ENCODE results near the gene FIGNL2.

The FIGNL2 gene

GRCh38 chr12:51871918-51872688 lies 23.6 kb upstream of the FIGNL2 start:
- Histone ChIP-seq H3K4ac (ENCODE audit: low read length) (no peak overlapping the region), H2BK12ac (ENCODE audit: low read length) (no peak overlapping the region), H3K23ac (ENCODE audit: low read depth, low read length, poor library complexity) (peak overlapping the region; percentile 26), H3K27ac (replicated peaks; ENCODE audit: low read length) (no peak overlapping the region), H3K18ac (ENCODE audit: low read length) (no peak overlapping the region), H2AFZ (ENCODE audit: low read length) (no peak overlapping the region), H3K14ac (ENCODE audit: low read length) (no peak overlapping the region), H3K9ac (ENCODE audit: low read depth, low read length, poor library complexity) (no peak overlapping the region), H3K79me1 (ENCODE audit: low read depth, low read length) (no peaks in the 10 kb centered on the region), H3K4me1 (ENCODE audit: control insufficient read depth in 2 of 2, insufficient read depth in 1 of 2, low read depth in 1 of 2, low read length in 2 of 2) (peaks cover 22 to 52% of the 10 kb centered on the region in 2 donors), H3K4me3 (ENCODE audit: low read length in 2 of 2) (no peak overlapping the region), H4K91ac (ENCODE audit: low read depth, low read length, poor library complexity) (no peak overlapping the region), H3K4me2 (ENCODE audit: insufficient read depth, low read length, poor library complexity, severe bottlenecking) (no peak overlapping the region), H2AK5ac (ENCODE audit: low read depth, low read length) (peak overlapping the region; percentile 80), H2BK5ac (ENCODE audit: low read length) (no peak overlapping the region), H3K27me3 (ENCODE audit: control insufficient read depth in 3 of 3, insufficient read depth in 3 of 3, low read depth in 1 of 3, low read length in 3 of 3) (peaks cover 0 to 42% (median 0%) of the 10 kb centered on the region in 3 experiments), H4K8ac (ENCODE audit: low read depth, low read length) (no peak overlapping the region), H2BK15ac (ENCODE audit: low read length) (no peak overlapping the region), H3K36me3 (replicated peaks in 1 of 2; ENCODE audit: control insufficient read depth in 2 of 2, insufficient read depth in 2 of 2, low read length in 2 of 2) (no peaks in the 10 kb centered on the region), H3K9me3 (replicated peaks in 1 of 2; ENCODE audit: control insufficient read depth in 2 of 2, insufficient read depth in 1 of 2, low read depth in 1 of 2, low read length in 2 of 2) (peaks cover 0 to 2% of the 10 kb centered on the region in 2 donors), H2BK120ac (ENCODE audit: low read depth, low read length) (no peak overlapping the region)
- WGBS, 2 donors (ENCODE audit: extremely low coverage in 2 of 2, insufficient read length in 2 of 2, insufficient replicate concordance in 1 of 2): no CpG with 5 or more reads among the region's 17 CpGs
- no peak for DNase-seq (ENCODE audit: low spot score)

- no peak for DNase-seq (ENCODE audit: low spot score)
- no peaks in the 10 kb centered on the region for H3K36me3 ChIP-seq (replicated peaks in 1 of 2; ENCODE audit: control insufficient read depth in 2 of 2, insufficient read depth in 2 of 2, low read length in 2 of 2)
- H2AK5ac ChIP-seq (ENCODE audit: low read depth, low read length): peak overlapping the region; percentile 80
- no peak overlapping the region for H3K4me2 ChIP-seq (ENCODE audit: insufficient read depth, low read length, poor library complexity, severe bottlenecking)
- H3K27me3 ChIP-seq (ENCODE audit: control insufficient read depth in 3 of 3, insufficient read depth in 3 of 3, low read depth in 1 of 3, low read length in 3 of 3): peaks cover 0 to 42% (median 0%) of the 10 kb centered on the region in 3 experiments
- H2BK12ac ChIP-seq (ENCODE audit: low read length): no peak overlapping the region
- H3K27ac ChIP-seq (replicated peaks; ENCODE audit: low read length): no peak overlapping the region
- H3K79me1 ChIP-seq (ENCODE audit: low read depth, low read length): no peaks in the 10 kb centered on the region
- H3K14ac ChIP-seq (ENCODE audit: low read length): no peak overlapping the region
- H4K8ac ChIP-seq (ENCODE audit: low read depth, low read length): no peak overlapping the region
- H3K4me3 ChIP-seq (ENCODE audit: low read length in 2 of 2): no peak overlapping the region
- no peak overlapping the region for H2BK120ac ChIP-seq (ENCODE audit: low read depth, low read length)
- no peak overlapping the region for H3K23ac ChIP-seq (ENCODE audit: low read depth, low read length, poor library complexity)
- no peak overlapping the region for H3K18ac ChIP-seq (ENCODE audit: low read length)
- no peak overlapping the region for H3K4ac ChIP-seq (ENCODE audit: low read length)
- peaks cover 0 to 2% of the 10 kb centered on the region in 2 donors for H3K9me3 ChIP-seq (replicated peaks in 1 of 2; ENCODE audit: control insufficient read depth in 2 of 2, insufficient read depth in 1 of 2, low read depth in 1 of 2, low read length in 2 of 2)
- H3K4me1 ChIP-seq (ENCODE audit: control insufficient read depth in 2 of 2, insufficient read depth in 1 of 2, low read depth in 1 of 2, low read length in 2 of 2): peaks cover 24 to 59% of the 10 kb centered on the region in 2 donors
- no peak overlapping the region for H2BK15ac ChIP-seq (ENCODE audit: low read length)
- no peak overlapping the region for H2AFZ ChIP-seq (ENCODE audit: low read length)
- H3K9ac ChIP-seq (ENCODE audit: low read depth, low read length, poor library complexity): no peak overlapping the region
- H2BK5ac ChIP-seq (ENCODE audit: low read length): no peak overlapping the region
- H4K91ac ChIP-seq (ENCODE audit: low read depth, low read length, poor library complexity): no peak overlapping the region
- WGBS, 2 donors (ENCODE audit: extremely low coverage in 2 of 2, insufficient read length in 2 of 2, insufficient replicate concordance in 1 of 2): no CpG with 5 or more reads among the region's 6 CpGs
Measured at GRCh38 chr12:51871126-51871525, 22.6 kb upstream of the FIGNL2 start.

- no CpG with 5 or more reads among the region's 4 CpGs for WGBS, 2 donors (ENCODE audit: extremely low coverage in 2 of 2, insufficient read length in 2 of 2, insufficient replicate concordance in 1 of 2)
Measured at GRCh38 chr12:51870504-51870903, 22.0 kb upstream of the FIGNL2 start.

DNA sequence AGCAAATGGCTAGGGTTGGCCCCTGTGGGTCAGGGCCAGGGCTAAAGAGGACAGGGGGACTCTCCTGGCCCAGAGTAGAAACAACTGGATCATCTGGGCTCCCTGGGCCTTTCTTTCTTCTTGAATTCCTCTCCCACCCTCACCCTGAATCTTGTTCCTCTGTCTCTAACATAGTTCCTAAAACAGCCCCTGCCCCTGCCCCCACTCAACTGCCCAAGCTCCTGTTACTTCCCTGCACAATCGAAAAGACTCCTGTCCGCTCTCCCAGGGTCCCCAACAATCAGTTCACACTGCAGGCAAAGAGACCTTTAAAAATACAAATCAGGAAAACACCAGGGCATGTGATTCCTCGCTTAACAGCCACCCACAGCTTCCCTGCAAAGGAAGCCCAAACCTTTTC lies 21.4 kb upstream of the FIGNL2 start:
- DNase-seq (ENCODE audit: low spot score): no peak

More at GRCh38 chr12:51870504-51870903, 22.0 kb upstream of the FIGNL2 start:
- no peak overlapping the region for H3K9ac ChIP-seq (ENCODE audit: low read depth, low read length, poor library complexity)
- H4K91ac ChIP-seq (ENCODE audit: low read depth, low read length, poor library complexity): no peak overlapping the region
- H2BK15ac ChIP-seq (ENCODE audit: low read length): no peak overlapping the region
- H3K4me2 ChIP-seq (ENCODE audit: insufficient read depth, low read length, poor library complexity, severe bottlenecking): no peak overlapping the region
- H3K4ac ChIP-seq (ENCODE audit: low read length): no peak overlapping the region
- H3K36me3 ChIP-seq (replicated peaks in 1 of 2; ENCODE audit: control insufficient read depth in 2 of 2, insufficient read depth in 2 of 2, low read length in 2 of 2): no peaks in the 10 kb centered on the region
- H2BK5ac ChIP-seq (ENCODE audit: low read length): no peak overlapping the region
- peaks cover 30 to 65% of the 10 kb centered on the region in 2 donors for H3K4me1 ChIP-seq (ENCODE audit: control insufficient read depth in 2 of 2, insufficient read depth in 1 of 2, low read depth in 1 of 2, low read length in 2 of 2)
- no peak overlapping the region for H3K18ac ChIP-seq (ENCODE audit: low read length)
- no peak overlapping the region for H3K4me3 ChIP-seq (ENCODE audit: low read length in 2 of 2)
- H3K27me3 ChIP-seq (ENCODE audit: control insufficient read depth in 3 of 3, insufficient read depth in 3 of 3, low read depth in 1 of 3, low read length in 3 of 3): peaks cover 0 to 42% (median 0%) of the 10 kb centered on the region in 3 experiments
- H2BK120ac ChIP-seq (ENCODE audit: low read depth, low read length): no peak overlapping the region
- DNase-seq (ENCODE audit: low spot score): no peak
- no peaks in the 10 kb centered on the region for H3K79me1 ChIP-seq (ENCODE audit: low read depth, low read length)
- H2BK12ac ChIP-seq (ENCODE audit: low read length): no peak overlapping the region
- peaks cover 0 to 2% of the 10 kb centered on the region in 2 donors for H3K9me3 ChIP-seq (replicated peaks in 1 of 2; ENCODE audit: control insufficient read depth in 2 of 2, insufficient read depth in 1 of 2, low read depth in 1 of 2, low read length in 2 of 2)
- H3K27ac ChIP-seq (replicated peaks; ENCODE audit: low read length): no peak overlapping the region
- no peak overlapping the region for H3K23ac ChIP-seq (ENCODE audit: low read depth, low read length, poor library complexity)
- H2AK5ac ChIP-seq (ENCODE audit: low read depth, low read length): no peak overlapping the region
- H2AFZ ChIP-seq (ENCODE audit: low read length): peak overlapping the region; percentile 83
- H4K8ac ChIP-seq (ENCODE audit: low read depth, low read length): no peak overlapping the region
- no peak overlapping the region for H3K14ac ChIP-seq (ENCODE audit: low read length)

More for the DNA sequence above, 21.4 kb upstream of the FIGNL2 start:
- peaks cover 0 to 2% of the 10 kb centered on the region in 2 donors for H3K9me3 ChIP-seq (replicated peaks in 1 of 2; ENCODE audit: control insufficient read depth in 2 of 2, insufficient read depth in 1 of 2, low read depth in 1 of 2, low read length in 2 of 2)
- peak overlapping the region; percentile 15 for H2AK5ac ChIP-seq (ENCODE audit: low read depth, low read length)
- peak overlapping the region; percentile 71 for H2BK15ac ChIP-seq (ENCODE audit: low read length)
- no peak overlapping the region for H2BK120ac ChIP-seq (ENCODE audit: low read depth, low read length)
- no peak overlapping the region for H4K8ac ChIP-seq (ENCODE audit: low read depth, low read length)
- peaks cover 0 to 42% (median 0%) of the 10 kb centered on the region in 3 experiments for H3K27me3 ChIP-seq (ENCODE audit: control insufficient read depth in 3 of 3, insufficient read depth in 3 of 3, low read depth in 1 of 3, low read length in 3 of 3)
- H3K4me1 ChIP-seq (ENCODE audit: control insufficient read depth in 2 of 2, insufficient read depth in 1 of 2, low read depth in 1 of 2, low read length in 2 of 2): peaks cover 36 to 70% of the 10 kb centered on the region in 2 donors
- WGBS, 2 donors (ENCODE audit: extremely low coverage in 2 of 2, insufficient read length in 2 of 2, insufficient replicate concordance in 1 of 2): no CpG with 5 or more reads among the region's 3 CpGs
- H3K36me3 ChIP-seq (replicated peaks in 1 of 2; ENCODE audit: control insufficient read depth in 2 of 2, insufficient read depth in 2 of 2, low read length in 2 of 2): no peaks in the 10 kb centered on the region
- H3K14ac ChIP-seq (ENCODE audit: low read length): peak overlapping the region; percentile 43
- H3K4me3 ChIP-seq (ENCODE audit: low read length in 2 of 2): peak overlapping the region in 1 of 2 donors; percentile 25
- no peak overlapping the region for H3K18ac ChIP-seq (ENCODE audit: low read length)
- H3K79me1 ChIP-seq (ENCODE audit: low read depth, low read length): no peaks in the 10 kb centered on the region
- H4K91ac ChIP-seq (ENCODE audit: low read depth, low read length, poor library complexity): no peak overlapping the region
- H3K4me2 ChIP-seq (ENCODE audit: insufficient read depth, low read length, poor library complexity, severe bottlenecking): peak overlapping the region; percentile 84
- peak overlapping the region; percentile 83 for H2AFZ ChIP-seq (ENCODE audit: low read length)
- H3K27ac ChIP-seq (replicated peaks; ENCODE audit: low read length): no peak overlapping the region
- no peak overlapping the region for H2BK5ac ChIP-seq (ENCODE audit: low read length)
- H3K23ac ChIP-seq (ENCODE audit: low read depth, low read length, poor library complexity): no peak overlapping the region
- H3K9ac ChIP-seq (ENCODE audit: low read depth, low read length, poor library complexity): no peak overlapping the region
- H3K4ac ChIP-seq (ENCODE audit: low read length): no peak overlapping the region
- H2BK12ac ChIP-seq (ENCODE audit: low read length): peak overlapping the region; percentile 91
